ENCODE data around the gene DST. TPM values are rescaled to one million over a fixed set of nuclear protein-coding genes. Genes with fewer than 3 reads are reported as not detected.

DST gene
- total and polyA plus RNA-seq, 2 of the 4 experiments (the other 2 are of a cell fraction): 97.7 to 452 TPM

DNA sequence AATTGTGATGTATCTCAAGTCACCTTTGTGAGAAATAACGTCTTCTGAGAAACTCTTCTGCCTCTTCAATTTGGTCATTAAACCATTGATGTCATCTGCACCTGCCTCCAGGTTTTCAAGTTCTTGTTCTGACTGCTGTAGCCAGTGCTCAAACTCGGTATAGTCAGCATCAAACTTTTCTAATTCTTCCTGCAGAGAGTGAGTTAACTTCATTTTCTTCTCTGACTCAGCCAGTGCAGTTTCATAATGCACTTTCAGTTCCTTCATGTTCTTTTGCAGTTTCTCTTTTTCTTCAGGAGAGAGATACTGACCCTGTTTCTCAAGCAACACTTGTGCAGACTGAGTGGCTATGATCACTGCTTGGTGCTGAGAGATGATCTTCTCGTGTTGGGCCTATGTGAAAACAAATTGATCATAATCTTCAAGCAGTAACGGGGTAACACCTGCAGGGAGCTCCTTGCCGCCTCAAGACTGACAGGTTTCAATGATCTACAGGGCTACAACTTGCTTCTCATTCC lies 48.8 kb downstream of the DST start:
- intact Hi-C loops (cut with micrococcal nuclease): loop anchor here (1.0 to 2.0 kb wide), 2 partner anchors 235 to 279 kb away; no protein-coding TSS in a partner anchor
- peak; percentile 27 for ATAC-seq (ENCODE audit: low read depth)
- TF ChIP-seq RFX5 (IDR thresholded peaks at IDR 0.05; ENCODE audit: low read depth, low read length): no peak
- no peak for TF ChIP-seq NFE2L2 (IDR thresholded peaks at IDR 0.05; ENCODE audit: low read depth, low read length)
- no peak for TF ChIP-seq BHLHE40 (IDR thresholded peaks at IDR 0.05; ENCODE audit: low read depth, low read length)
- no peak for TF ChIP-seq RAD21 (IDR thresholded peaks at IDR 0.05; ENCODE audit: low read length)
- no peak for TF ChIP-seq SMC3 (IDR thresholded peaks at IDR 0.05; ENCODE audit: low read depth, low read length)
- TF ChIP-seq CTCF (conservative IDR thresholded peaks at IDR 0.05; ENCODE audit: low read depth, low read length): no peak
- TF ChIP-seq MXI1 (IDR thresholded peaks at IDR 0.05; ENCODE audit: borderline replicate concordance, low read depth, low read length): no peak
- TF ChIP-seq RCOR1 (IDR thresholded peaks at IDR 0.05; ENCODE audit: insufficient replicate concordance, low read length): no peak
- no peak for TF ChIP-seq MAZ (IDR thresholded peaks at IDR 0.05; ENCODE audit: borderline replicate concordance, low read depth, low read length)
- TF ChIP-seq CEBPB (IDR thresholded peaks at IDR 0.05; ENCODE audit: low read depth, low read length): no peak
- TF ChIP-seq, protein P1, sequence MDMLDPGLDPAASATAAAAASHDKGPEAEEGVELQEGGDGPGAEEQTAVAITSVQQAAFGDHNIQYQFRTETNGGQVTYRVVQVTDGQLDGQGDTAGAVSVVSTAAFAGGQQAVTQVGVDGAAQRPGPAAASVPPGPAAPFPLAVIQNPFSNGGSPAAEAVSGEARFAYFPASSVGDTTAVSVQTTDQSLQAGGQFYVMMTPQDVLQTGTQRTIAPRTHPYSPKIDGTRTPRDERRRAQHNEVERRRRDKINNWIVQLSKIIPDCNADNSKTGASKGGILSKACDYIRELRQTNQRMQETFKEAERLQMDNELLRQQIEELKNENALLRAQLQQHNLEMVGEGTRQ (IDR thresholded peaks at IDR 0.05; ENCODE audit: low read depth, low read length): no peak
- no peak for TF ChIP-seq CHD1 (IDR thresholded peaks at IDR 0.05; ENCODE audit: low read depth, low read length)
- no peak for TF ChIP-seq ELK1 (IDR thresholded peaks at IDR 0.05; ENCODE audit: borderline replicate concordance, low read depth, low read length)
- no peak for TF ChIP-seq MAFK (IDR thresholded peaks at IDR 0.05; ENCODE audit: low read depth, low read length)
- TF ChIP-seq POLR2A (IDR thresholded peaks at IDR 0.05; ENCODE audit: low read depth, low read length): no peak

More for the DNA sequence above, 48.8 kb downstream of the DST start:
- H3K4me1 ChIP-seq (ENCODE audit: control insufficient read depth, insufficient read depth, low read length): peaks cover 2% of the 10 kb centered on the region
- H3K27me3 ChIP-seq (ENCODE audit: control insufficient read depth, insufficient read depth, low read length): no peaks in the 10 kb centered on the region
- no peak overlapping the region for H3K18ac ChIP-seq (ENCODE audit: low read depth, low read length)
- H2BK20ac ChIP-seq (ENCODE audit: low read depth, low read length): no peak overlapping the region
- H3K56ac ChIP-seq (ENCODE audit: extremely low read depth, insufficient read depth, low read length): no peak overlapping the region
- no peak overlapping the region for H4K8ac ChIP-seq (ENCODE audit: low read depth in 2 of 2, low read length in 2 of 2)
- H2AK9ac ChIP-seq (replicated peaks; ENCODE audit: low read depth, low read length, poor library complexity): peak overlapping the region; percentile 18
- peaks cover 38% of the 10 kb centered on the region for H3K36me3 ChIP-seq (ENCODE audit: control insufficient read depth, insufficient read depth, low read length)
- H4K91ac ChIP-seq (ENCODE audit: insufficient read depth, low read depth, low read length): no peak overlapping the region
- H3K9me1 ChIP-seq (ENCODE audit: insufficient read depth, low read length): no peaks in the 10 kb centered on the region
- BruUV-seq (replicated peaks): TSS peak; percentile 90
- H2AFZ ChIP-seq (replicated peaks; ENCODE audit: low read length, poor library complexity): no peak overlapping the region
- H2BK15ac ChIP-seq (ENCODE audit: low read depth, low read length): no peak overlapping the region
- in situ Hi-C loops (cut with MboI; ENCODE audit: low sequenced_read_pairs): loop anchor here (5.0 kb wide), 1 partner anchor 232 kb away; no protein-coding TSS in a partner anchor
- H2BK5ac ChIP-seq (ENCODE audit: low read depth, low read length, poor library complexity, severe bottlenecking): peak overlapping the region; percentile 50
- H2BK120ac ChIP-seq (ENCODE audit: low read depth, low read length): no peak overlapping the region
- H3K14ac ChIP-seq (replicated peaks; ENCODE audit: low read depth, low read length): no peak overlapping the region
- H3K4me3 ChIP-seq (ENCODE audit: insufficient read depth, low read depth, low read length): no peak overlapping the region
- H4K5ac ChIP-seq (ENCODE audit: low read depth, low read length): no peak overlapping the region; the same call in 1 of the 2 replicates
- no peak overlapping the region for H3K9ac ChIP-seq (ENCODE audit: low read depth, low read length)
- WGBS, 2 experiments (ENCODE audit: extremely low coverage in 2 of 2, insufficient read length in 1 of 2): 73% methylated on average over 4 of the region's 5 CpGs; no CpG with 5 or more reads in 1 of the 2 experiments
- peak overlapping the region; percentile 46; the same call in 1 of the 2 replicates for H2AK5ac ChIP-seq (ENCODE audit: low read depth, low read length)
- H3K9me3 ChIP-seq (ENCODE audit: control insufficient read depth, insufficient read depth, low read length): no peaks in the 10 kb centered on the region
- H4K20me1 ChIP-seq (ENCODE audit: insufficient read depth, low read length): peaks cover 3% of the 10 kb centered on the region; the same call in 1 of the 2 replicates
- peak overlapping the region; percentile 52; the same call in 1 of the 2 replicates for H3K27ac ChIP-seq (ENCODE audit: insufficient read depth, low read length)
- H3K4ac ChIP-seq (ENCODE audit: low read depth, low read length): no peak overlapping the region
- peak; percentile 57 for DNase-seq
- POLR2A ChIA-PET (ENCODE audit: unreplicated experiment): no interaction called here
- CTCF ChIA-PET: interaction anchor here (0.9 to 1.5 kb wide), 4 partner anchors 18 to 226 kb away, joined by 3 to 7 read pairs (median 4); no protein-coding TSS in a partner anchor
- dilution Hi-C loops (cut with HindIII; ENCODE audit: low sequenced_read_pairs, unreplicated experiment): loop anchor here (25.0 kb wide), 1 partner anchor 232 kb away; no protein-coding TSS in a partner anchor
- H3K23ac ChIP-seq (ENCODE audit: low read depth, low read length): no peak overlapping the region
- peak overlapping the region; percentile 29; the same call in 1 of the 2 replicates for H3K4me2 ChIP-seq (ENCODE audit: low read depth, low read length)
- H3K79me1 ChIP-seq (ENCODE audit: low read depth in 1 of 2, low read length in 2 of 2): peaks cover 10 to 12% of the 10 kb centered on the region in 2 experiments; a peak in 3 of 4 replicates
